GM19351 (cell line): Measurements from ENCODE around the gene SLC11A1.

Experiments
- ATAC-seq: cut with Tn5 transposase; IDR thresholded peaks from one replicate; pipeline ENCODE4 v1.9.1; 2021; ENCODE audit warnings: mild to moderate bottlenecking, moderate library complexity; ENCODE audit not compliant: unreplicated experiment

The SLC11A1 gene

GRCh38 chr2:218431878-218432277, 49.8 kb downstream of the SLC11A1 start:
- no peak for ATAC-seq

GRCh38 chr2:218432676-218433365, 50.7 kb downstream of the SLC11A1 start:
- no peak for ATAC-seq

- no peak for ATAC-seq
These were observed 52.4 kb downstream of the SLC11A1 start for GRCh38 chr2:218434456-218434855.

- ATAC-seq, result no peak
These were observed 53.2 kb downstream of the SLC11A1 start for GRCh38 chr2:218435003-218435982.

GRCh38 chr2:218436992-218437391, 54.9 kb downstream of the SLC11A1 start:
- no peak for ATAC-seq

- ATAC-seq, result no peak
These were observed 55.9 kb downstream of the SLC11A1 start for GRCh38 chr2:218437969-218438368.

- no peak for ATAC-seq
These were observed 56.5 kb downstream of the SLC11A1 start for GRCh38 chr2:218438596-218438995.

GRCh38 chr2:218444692-218445357, 62.8 kb downstream of the SLC11A1 start:
- no peak for ATAC-seq

- ATAC-seq, result no peak
These were observed 63.5 kb downstream of the SLC11A1 start for GRCh38 chr2:218445602-218446001.
